ENCODE data around the gene HDHD2. TPM values are rescaled to one million over a fixed set of nuclear protein-coding genes. Genes with fewer than 3 reads are reported as not detected.

HDHD2 gene
- total and polyA plus RNA-seq, 2 of the 13 experiments (the other 11 are each of a cell fraction or from before 2014, with no cell fraction given) = 10.2 to 34.7 TPM

- intact Hi-C loops (cut with micrococcal nuclease; ENCODE audit: unreplicated experiment) = no loop called here
- H3K4me1 ChIP-seq (ENCODE audit: insufficient read depth, low read length) = peaks cover 35% of the 10 kb centered on the region
- no peaks in the 10 kb centered on the region; the same call in 1 of the 2 replicates for H4K20me1 ChIP-seq (ENCODE audit: insufficient read depth, low read length)
- no TSS peak for BruUV-seq (replicated peaks)
- no peak for FAIRE-seq
- no peak overlapping the region for H3K4me2 ChIP-seq (ENCODE audit: low read depth, low read length)
- H3K27ac ChIP-seq (ENCODE audit: extremely low read length, insufficient read depth, low read length) = no peak overlapping the region
- no peaks in the 10 kb centered on the region for H3K27me3 ChIP-seq (ENCODE audit: control insufficient read depth in 1 of 2, insufficient read depth in 2 of 2, low read length in 2 of 2)
- in situ Hi-C loops (cut with HindIII; ENCODE audit: extremely low pct_ligation_motif_present, low pct_unique_long_range_greater_than_20kb) = no loop called here
- WGBS (ENCODE audit: low lambda C conversion rate) = 93% methylated on average over 4 of the region's 4 CpGs
- no peak overlapping the region for H3K9ac ChIP-seq (ENCODE audit: insufficient read depth, low read depth, low read length)
- CTCF ChIA-PET (ENCODE audit: low intra/inter-chr PET ratio, low total read pairs) = no interaction called here
- POLR2A ChIA-PET = no interaction called here
- DNase-seq (ENCODE audit: low spot score) = no peak
- TF ChIP-seq ZBTB3 (CRISPR knock-in tag; IDR thresholded peaks at IDR 0.05; ENCODE audit: borderline replicate concordance, low read depth) (no peak), MAFK (conservative IDR thresholded peaks at IDR 0.05 in 1 of 2, IDR thresholded peaks at IDR 0.05 in 1 of 2; ENCODE audit: low read length in 2 of 2) (no peak), ZNF770 (CRISPR knock-in tag; IDR thresholded peaks at IDR 0.05) (no peak), PRDM10 (CRISPR knock-in tag; IDR thresholded peaks at IDR 0.05; ENCODE audit: low read depth) (no peak), HNRNPK (IDR thresholded peaks at IDR 0.05; ENCODE audit: low read depth, low read length, poor library complexity, severe bottlenecking) (no peak)
- no peak overlapping the region for H2AFZ ChIP-seq (ENCODE audit: low read length)
- no peaks in the 10 kb centered on the region for H3K9me3 ChIP-seq (ENCODE audit: low read length)
- peaks cover 2 to 3% of the 10 kb centered on the region in 2 experiments; a peak in 1 of 5 replicates for H3K36me3 ChIP-seq (replicated peaks in 1 of 2; ENCODE audit: control insufficient read depth in 1 of 2, insufficient read depth in 2 of 2, low read length in 2 of 2)
- no peak for ATAC-seq
- no peak overlapping the region for H3K4me3 ChIP-seq (replicated peaks in 1 of 3; ENCODE audit: insufficient read depth in 1 of 3, low read depth in 2 of 3, low read length in 3 of 3)
- H3K79me2 ChIP-seq (ENCODE audit: insufficient read depth, low read length) = peaks cover 61% of the 10 kb centered on the region
These were observed 6.3 kb downstream of the HDHD2 start for GRCh38 chr18:47143899-47144485.
